Glomerular endothelial cell (primary cell): ENCODE results near the gene NACAD. TPM values are rescaled to one million over a fixed set of nuclear protein-coding genes. Genes with fewer than 3 reads are reported as not detected.

Experiments used
- DNase-seq: peaks from one replicate; pipeline ENCODE4 v3.0.0-alpha.2; 2011; ENCODE audit warnings: low read depth, low spot score; ENCODE audit errors: extremely low read depth
- total RNA-seq: library from RNA; depleted of rRNA; stranded (reverse); fragments of >200 nt; gene quantifications from 2 replicates; pipeline ENCODE4 v1.2.3, GENCODE V29; 2015

Gene NACAD
- total RNA-seq, 1 donor from 2014 or later, result 7.9 TPM

GRCh38 chr7:45031829-45032228 is 56.9 kb downstream of the NACAD start:
- no peak for DNase-seq

Other genes starting within 250 kb of the NACAD start
- gene H2AZ2, start 240.9 kb downstream of the NACAD start, total RNA-seq, result 111 and 134 TPM in 2 replicates
- 17.0 and 21.4 TPM in 2 replicates for gene PURB, start 203.4 kb downstream of the NACAD start, total RNA-seq
- not detected in 2 replicates for gene MYO1G, start 110.0 kb downstream of the NACAD start, total RNA-seq
- gene CCM2, start 88.8 kb downstream of the NACAD start, total RNA-seq, result 64.4 and 64.6 TPM in 2 replicates
- gene TBRG4, start 22.7 kb upstream of the NACAD start, total RNA-seq, result 38.2 and 52.5 TPM in 2 replicates
- gene RAMP3, start 68.8 kb upstream of the NACAD start, total RNA-seq, result not detected in 2 replicates